Measurements from ENCODE around the gene GUCY2C.
A peak's percentile ranks its signal among the peaks of the same experiment; 100 is the strongest.

GUCY2C gene

GRCh38 chr12:14570231-14570630, 126.2 kb downstream of the GUCY2C start:
- no peak for DNase-seq (ENCODE audit: low spot score)

- DNase-seq (ENCODE audit: low spot score), result peak; percentile 24
These were observed 128.8 kb downstream of the GUCY2C start, which contains the start of gene PLBD1 for GRCh38 chr12:14567351-14568162. Gene PLBD1 (minus strand): TSS chr12:14567883. CDS start chr12:14567696, 187 bp downstream.

GRCh38 chr12:14564336-14564959, 132.0 kb downstream of the GUCY2C start:
- DNase-seq (ENCODE audit: low spot score), result no peak

GRCh38 chr12:14563046-14563445, 133.4 kb downstream of the GUCY2C start:
- no peak for DNase-seq (ENCODE audit: low spot score)
